TTC549 (cell line): ENCODE measurements around the gene FCN2.

Source experiments
- FAIRE-seq: peaks from 2 replicates; lab custom pipeline; 2012; peaks lifted over from hg19 to GRCh38; lab: Jason Lieb, UNC

The FCN2 gene

DNA sequence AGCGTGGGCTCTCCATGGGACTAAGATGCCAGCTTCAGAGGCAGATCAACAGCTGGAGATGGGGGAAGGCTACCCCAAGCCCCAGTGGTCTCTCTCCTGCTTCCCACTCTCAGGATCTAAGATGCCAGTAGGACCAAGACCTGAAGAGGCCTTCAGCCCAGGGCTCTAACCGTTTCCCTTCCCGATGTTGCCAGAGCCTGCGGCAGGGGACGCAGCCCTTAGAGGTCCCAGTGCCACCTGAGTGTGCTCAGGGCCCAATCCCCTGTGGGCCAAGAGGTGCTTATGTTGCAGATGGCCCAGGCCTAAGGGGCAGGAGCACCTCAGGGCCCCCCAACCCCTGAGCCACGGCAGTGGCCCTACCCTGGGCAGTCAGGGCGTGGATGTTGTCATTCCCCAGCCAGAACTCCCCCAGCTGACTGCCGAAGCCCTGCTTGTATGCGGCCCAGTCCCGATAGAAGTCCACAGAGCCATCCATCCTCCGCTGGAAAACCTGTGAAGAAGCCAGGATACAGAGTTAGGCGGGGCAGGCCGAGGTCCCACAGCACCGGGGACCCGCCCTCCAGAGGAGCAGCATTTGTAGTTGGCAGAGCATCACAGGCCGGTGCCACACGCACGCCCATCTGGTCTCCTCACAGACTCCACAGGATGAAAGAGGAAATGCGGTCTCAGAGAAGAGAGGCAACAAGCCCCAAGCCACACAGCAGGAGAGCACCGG is 31.7 kb downstream of the FCN2 start:
- no peak for FAIRE-seq

DNA sequence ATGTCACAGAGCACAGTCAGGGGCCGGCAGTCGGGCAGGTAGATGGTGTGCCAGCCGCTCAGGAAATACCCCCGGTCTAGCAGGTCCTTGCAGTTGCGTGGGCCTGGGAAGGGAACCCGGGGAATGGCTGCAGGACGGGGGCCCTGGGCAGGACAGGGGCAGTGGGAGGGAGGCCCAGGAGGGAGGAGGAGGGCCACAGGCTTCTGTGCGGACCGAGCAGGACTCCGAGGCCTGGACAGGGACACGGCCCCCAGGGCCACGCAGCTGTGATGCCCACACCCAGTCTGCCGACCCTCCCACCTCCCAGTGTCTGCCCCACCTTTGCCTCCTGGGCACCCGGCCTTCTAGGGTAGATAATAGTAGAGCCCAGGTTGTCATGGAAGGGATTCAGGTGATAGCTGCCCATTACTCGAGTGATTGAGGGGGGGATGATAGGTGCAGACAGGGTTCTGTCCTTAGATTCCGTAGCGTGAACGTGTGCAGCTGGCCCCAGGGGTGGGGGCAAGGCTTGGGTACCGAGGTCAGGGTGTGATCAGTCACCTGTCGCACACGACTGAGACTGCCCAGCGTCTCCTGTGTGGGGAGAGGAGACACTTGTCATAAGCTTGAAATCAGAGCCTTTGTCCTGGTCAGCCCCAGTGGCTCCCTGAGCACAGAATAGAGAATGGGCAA is 32.6 kb downstream of the FCN2 start:
- FAIRE-seq: no peak

DNA sequence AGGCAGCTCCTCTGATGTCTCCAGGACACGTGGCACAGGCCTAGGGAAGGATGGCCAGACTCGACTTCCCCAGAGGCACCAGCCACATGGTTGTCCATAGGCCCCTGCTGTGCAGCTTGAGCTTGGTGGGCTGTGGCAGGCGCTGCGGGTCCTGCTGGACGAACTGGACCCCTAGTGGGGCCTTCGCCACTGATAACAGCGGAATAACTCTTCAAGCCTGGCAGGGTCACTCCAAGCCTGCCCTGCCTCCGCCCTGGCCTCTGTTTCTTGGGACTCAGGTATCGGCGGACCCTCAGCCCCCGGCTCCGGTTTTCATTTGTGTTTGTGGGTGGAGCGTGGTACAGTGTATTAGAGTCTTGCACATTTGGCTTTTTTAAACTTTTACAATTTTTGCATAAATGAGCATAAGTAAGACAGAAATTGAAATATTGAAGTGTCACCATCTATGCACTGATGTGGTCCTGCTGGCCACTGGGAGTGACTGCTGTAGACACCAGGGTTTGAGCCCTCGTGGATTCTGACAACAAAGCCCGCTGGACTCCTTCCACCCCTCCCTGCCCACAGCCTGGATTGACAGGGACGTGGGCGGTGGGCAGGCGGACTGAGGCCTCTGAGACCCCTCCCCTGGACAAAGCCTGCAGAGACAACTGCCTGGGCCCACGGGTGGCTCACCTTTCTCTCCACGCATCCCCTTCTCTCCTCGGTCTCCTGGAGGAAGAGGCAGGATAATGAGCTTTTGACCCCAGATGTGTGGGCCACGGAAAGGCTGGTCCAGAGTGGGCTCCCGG is 33.3 kb downstream of the FCN2 start:
- no peak for FAIRE-seq

GRCh38 chr9:134914501-134914834 is 33.9 kb downstream of the FCN2 start:
- no peak for FAIRE-seq

- FAIRE-seq: no peak
Observed at GRCh38 chr9:134915046-134915985, 34.7 kb downstream of the FCN2 start.

DNA sequence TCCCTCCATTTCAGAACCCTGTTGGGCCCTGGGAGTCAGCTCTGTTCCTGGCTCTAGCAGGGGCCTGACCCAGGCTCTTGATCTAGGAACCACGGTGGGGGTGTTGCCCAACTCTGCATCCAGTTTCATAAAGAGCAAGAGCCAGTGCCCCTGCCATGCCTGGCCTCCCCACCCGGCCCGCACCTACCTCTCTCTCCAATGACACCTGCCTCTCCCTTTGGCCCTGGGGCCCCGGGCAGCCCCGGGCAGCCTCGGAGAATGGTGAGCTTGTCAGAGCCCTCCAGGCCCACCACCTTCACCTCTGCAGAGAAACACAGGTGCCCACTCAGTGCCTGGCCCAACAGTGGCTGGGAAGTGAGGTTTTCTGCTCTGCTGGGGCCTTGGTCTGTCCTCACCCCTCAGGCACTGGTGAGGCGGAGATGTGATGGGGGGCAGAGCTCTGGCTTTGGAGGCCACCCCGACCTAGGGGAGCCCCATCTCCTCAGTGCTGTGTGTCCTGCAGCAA is 35.6 kb downstream of the FCN2 start:
- no peak for FAIRE-seq

DNA sequence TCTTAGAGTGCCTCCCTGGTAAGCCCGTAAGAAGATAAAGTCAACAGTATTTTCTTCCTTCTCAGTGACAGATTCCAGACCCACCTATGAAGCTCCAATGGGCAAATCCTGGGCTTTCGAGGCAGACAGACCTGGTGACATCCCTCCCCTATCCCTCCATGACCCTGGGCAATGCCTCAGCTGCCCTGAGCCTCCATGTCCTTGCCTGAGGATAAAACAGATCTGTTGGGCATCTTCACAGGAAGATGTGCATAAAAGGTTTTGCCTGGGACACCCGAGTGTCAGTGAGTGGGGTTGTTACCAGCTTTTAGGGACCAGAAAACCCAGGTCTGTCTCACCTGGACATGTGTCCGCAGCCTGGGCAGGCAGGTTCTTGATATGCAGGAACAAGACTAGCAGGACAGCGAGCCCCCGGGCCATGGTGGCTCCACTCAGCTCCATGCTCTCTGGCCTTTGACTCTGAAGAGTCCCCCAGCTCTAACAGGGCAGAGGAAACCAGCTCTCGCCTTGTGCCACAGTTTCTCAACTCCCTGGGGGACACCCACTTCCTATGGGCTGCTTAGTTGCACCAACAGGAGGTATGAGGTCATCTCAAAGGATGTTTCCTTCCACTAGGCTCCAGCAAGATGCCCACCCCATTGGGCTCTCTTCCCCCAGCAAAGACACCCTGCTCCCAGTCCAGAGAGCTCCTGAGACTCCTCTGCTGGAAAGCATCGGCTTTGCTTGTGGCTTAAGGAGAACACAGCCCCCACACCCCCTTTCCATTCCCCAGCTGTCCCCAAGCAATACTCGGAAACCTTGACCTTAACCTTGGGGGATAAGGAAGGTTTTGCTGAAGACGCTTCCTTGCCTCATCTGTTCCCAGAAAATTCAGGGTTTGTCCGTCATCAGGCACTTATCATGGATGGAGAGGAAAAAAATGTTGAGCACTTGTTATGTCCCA is 37.1 kb downstream of the FCN2 start, which contains the start of gene FCN1:
FCN1 (minus strand) TSS at position 482 of the 943 bp plus-strand sequence; CDS start at position 441, 41 bp downstream.
- FAIRE-seq: no peak

GRCh38 chr9:134918646-134919045 is 38.0 kb downstream of the FCN2 start:
- FAIRE-seq: no peak

GRCh38 chr9:134919303-134919702 is 38.7 kb downstream of the FCN2 start:
- FAIRE-seq: no peak

- no peak for FAIRE-seq
Observed at GRCh38 chr9:134922066-134922931, 41.7 kb downstream of the FCN2 start.

DNA sequence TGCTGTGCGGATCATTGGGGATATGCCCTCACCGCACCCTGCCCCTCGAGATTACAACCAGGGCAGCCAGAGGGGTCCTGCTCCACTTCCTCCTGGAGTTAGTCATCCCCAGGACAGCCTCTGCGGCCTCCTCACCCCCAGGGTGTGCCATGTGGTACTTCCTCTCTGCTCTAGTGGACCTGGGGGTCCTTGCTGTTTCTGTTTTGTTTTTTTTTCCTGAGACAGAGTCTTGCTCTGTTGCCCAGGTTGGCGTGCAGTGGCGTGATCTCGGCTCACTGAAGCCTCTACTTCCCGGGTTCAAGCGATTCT is 42.3 kb downstream of the FCN2 start:
- FAIRE-seq: no peak

- FAIRE-seq: no peak
Observed at GRCh38 chr9:134923466-134923865, 42.9 kb downstream of the FCN2 start.

- no peak for FAIRE-seq
Observed at GRCh38 chr9:134925011-134925511, 44.5 kb downstream of the FCN2 start.

GRCh38 chr9:134928436-134929192 is 48.0 kb downstream of the FCN2 start:
- no peak for FAIRE-seq

DNA sequence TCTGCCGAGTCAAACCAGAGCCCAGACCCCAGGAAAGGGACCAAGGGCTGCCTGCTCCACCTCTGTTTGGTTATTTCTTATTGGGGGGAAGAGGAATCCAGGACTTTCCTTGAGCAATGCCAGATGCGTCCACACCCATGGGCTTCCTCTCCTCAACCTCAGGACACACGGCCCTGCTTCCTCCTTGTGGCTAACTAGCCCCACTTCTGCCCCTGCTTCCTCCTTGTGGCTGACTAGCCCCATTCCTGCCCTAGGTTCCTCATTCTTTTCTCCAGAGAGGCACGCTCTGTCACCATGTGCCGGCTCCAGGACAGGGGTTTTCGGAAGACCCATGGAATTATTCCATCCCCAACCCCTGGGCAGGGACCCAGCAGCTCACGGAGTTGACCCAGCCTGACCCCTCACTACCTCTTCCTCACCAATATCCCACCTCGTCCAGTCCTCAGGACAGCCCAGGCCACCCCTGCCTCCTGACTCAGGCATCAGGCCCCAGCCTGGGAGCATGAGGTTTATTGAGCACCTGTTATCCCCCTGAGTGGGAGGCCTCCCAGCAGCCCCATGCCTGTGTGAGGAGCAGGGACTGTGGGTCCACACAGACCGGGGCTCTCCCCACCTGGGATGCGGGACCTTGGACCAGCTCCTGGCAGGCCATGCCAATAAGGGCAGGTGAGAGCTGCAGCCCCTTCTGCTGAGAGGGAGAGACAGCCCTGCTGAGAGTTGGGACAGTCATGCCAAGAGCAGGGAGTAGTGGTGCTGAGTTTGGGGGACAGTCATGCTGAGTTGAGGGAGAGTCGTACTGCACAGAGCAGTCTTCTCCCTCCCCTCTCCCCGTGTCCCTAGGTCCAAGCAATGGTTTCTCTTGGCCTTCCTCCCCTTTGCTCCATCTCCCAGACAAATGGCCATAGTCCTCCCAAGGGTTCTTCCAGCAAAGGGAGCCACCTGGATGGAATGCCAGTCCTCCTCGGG is 48.9 kb downstream of the FCN2 start:
- FAIRE-seq: no peak

- FAIRE-seq: no peak
Observed at GRCh38 chr9:134930398-134930797, 49.8 kb downstream of the FCN2 start.

- no peak for FAIRE-seq
Observed at GRCh38 chr9:134932171-134932570, 51.6 kb downstream of the FCN2 start.

DNA sequence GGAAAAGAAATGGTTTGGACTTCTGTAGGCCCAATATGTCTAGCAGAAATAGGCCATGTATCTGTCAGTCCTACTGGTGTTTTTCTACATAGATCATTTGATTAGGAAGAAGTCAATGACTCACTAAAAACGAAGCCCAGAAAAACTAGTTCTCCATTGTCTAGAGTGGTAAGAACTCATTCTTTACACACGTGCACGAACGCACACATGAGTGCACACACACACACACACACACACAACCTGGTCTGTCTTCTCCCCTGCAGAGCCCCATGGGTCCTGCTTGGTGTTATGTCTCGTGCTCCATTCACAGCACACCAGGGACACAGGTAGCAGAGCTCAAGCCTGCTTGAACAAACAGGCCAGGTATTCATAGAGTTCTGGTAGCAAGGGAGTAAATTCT is 52.0 kb downstream of the FCN2 start:
- no peak for FAIRE-seq
